OCI-LY1 (cell line): ENCODE measurements around the gene FBXO2.

Experiments used
- H2AFZ ChIP-seq: fragments of 200-600 bp; sonication (generic), shearing (Covaris generic); 2 replicates; pipeline ENCODE4 v1.6.0; 2014; ENCODE audit warnings: antibody characterized with exemption, mild to moderate bottlenecking, low read length
- H3F3A ChIP-seq: fragments of 200-600 bp; sonication (generic), shearing (Covaris generic); 2 replicates; pipeline ENCODE4 v1.6.0; 2014; ENCODE audit warnings: mild to moderate bottlenecking, antibody characterized with exemption, low read length, moderate library complexity; ENCODE audit not compliant: insufficient read depth
- H3K27ac ChIP-seq: fragments of 200-600 bp; sonication (generic); 2 replicates; pipeline ENCODE4 v1.5.1; 2014; ENCODE audit warnings: low read length, mixed run types, mild to moderate bottlenecking, low read depth; ENCODE audit not compliant: poor library complexity, severe bottlenecking
- H3K27me3 ChIP-seq: fragments of 200-600 bp; sonication (generic); 2 replicates; pipeline ENCODE4 v1.6.0; 2014; ENCODE audit warnings: antibody characterized with exemption, mild to moderate bottlenecking, low read length, moderate library complexity; ENCODE audit not compliant: insufficient read depth
- H3K36me3 ChIP-seq: fragments of 200-600 bp; sonication (generic); 2 replicates; pipeline ENCODE4 v1.6.1; 2014; ENCODE audit warnings: mild to moderate bottlenecking, antibody characterized with exemption, low read length, moderate library complexity, mixed read lengths; ENCODE audit not compliant: insufficient read depth
- H3K4me1 ChIP-seq: fragments of 200-600 bp; sonication (generic); 2 replicates; pipeline ENCODE4 v1.5.1; 2014; ENCODE audit warnings: mild to moderate bottlenecking, low read length, moderate library complexity; ENCODE audit not compliant: insufficient read depth, severe bottlenecking
- H3K4me2 ChIP-seq: fragments of 200-600 bp; sonication (generic), shearing (Covaris generic); 2 replicates; pipeline ENCODE4 v1.6.1; 2014; ENCODE audit warnings: low read length
- H3K4me3 ChIP-seq: fragments of 200-600 bp; sonication (generic); 2 replicates; pipeline ENCODE4 v1.5.1; 2014; ENCODE audit warnings: low read length, low read depth, mild to moderate bottlenecking, mixed read lengths; ENCODE audit not compliant: poor library complexity, severe bottlenecking
- H3K79me2 ChIP-seq: fragments of 200-600 bp; shearing (Covaris generic); 2 replicates; pipeline ENCODE4 v1.6.1; 2016; ENCODE audit warnings: mixed run types, low read length, mixed read lengths; ENCODE audit not compliant: insufficient read depth
- H3K9ac ChIP-seq: fragments of 200-600 bp; sonication (generic), shearing (Covaris generic); 2 replicates; pipeline ENCODE4 v1.6.1; 2014; ENCODE audit warnings: mild to moderate bottlenecking, low read length, mixed read lengths
- H3K9me2 ChIP-seq: fragments of 200-600 bp; sonication (generic), shearing (Covaris generic); 2 replicates; pipeline ENCODE4 v1.6.1; 2014; ENCODE audit warnings: low read depth, mild to moderate bottlenecking, low read length, mixed read lengths
- H3K9me3 ChIP-seq: fragments of 200-600 bp; shearing (Covaris generic); 2 replicates; pipeline ENCODE4 v1.6.1; 2014; ENCODE audit warnings: low read length, mixed read lengths
- H4K20me1 ChIP-seq: fragments of 200-600 bp; sonication (generic), shearing (Covaris generic); 2 replicates; pipeline ENCODE4 v1.6.0; 2016; ENCODE audit warnings: mild to moderate bottlenecking, low read length; ENCODE audit not compliant: insufficient read depth
- EZH2 ChIP-seq: fragments of 200-600 bp; sonication (generic), shearing (Covaris generic); IDR thresholded peaks from 2 replicates; pipeline ENCODE4 v1.8.0; 2017; ENCODE audit warnings: borderline replicate concordance, mixed run types, mild to moderate bottlenecking, antibody characterized with exemption, low read length, moderate library complexity, mixed read lengths
- TF ChIP-seq, protein P1 (sequence below): fragments of 200-600 bp; sonication (generic), shearing (Covaris generic); IDR thresholded peaks from 2 replicates; pipeline ENCODE4 v1.5.1; 2017; ENCODE audit warnings: mild to moderate bottlenecking, antibody characterized with exemption, low read length, moderate library complexity, mixed read lengths

Gene FBXO2

DNA sequence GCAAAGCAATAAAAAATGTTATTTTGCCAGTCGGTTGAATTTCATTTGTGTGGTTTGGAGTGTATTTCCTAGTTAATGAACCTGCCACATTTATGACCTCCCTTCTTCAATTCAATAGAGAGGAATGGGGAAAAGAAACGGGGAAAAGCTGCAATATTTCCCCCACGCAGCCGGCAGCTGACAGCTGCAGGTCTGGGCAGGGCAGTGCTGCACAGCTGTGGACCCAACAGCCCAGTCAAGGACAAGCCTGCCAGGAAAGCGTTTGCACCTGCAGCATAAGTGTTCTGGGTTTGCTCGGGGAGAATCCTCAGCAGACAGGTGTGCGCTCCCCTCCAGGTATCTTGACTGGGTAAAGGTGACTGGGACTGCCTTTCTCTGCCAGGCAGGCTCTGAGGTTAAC is 53.4 kb downstream of the FBXO2 start:
- TF ChIP-seq EZH2, result no peak
- TF ChIP-seq, protein P1, sequence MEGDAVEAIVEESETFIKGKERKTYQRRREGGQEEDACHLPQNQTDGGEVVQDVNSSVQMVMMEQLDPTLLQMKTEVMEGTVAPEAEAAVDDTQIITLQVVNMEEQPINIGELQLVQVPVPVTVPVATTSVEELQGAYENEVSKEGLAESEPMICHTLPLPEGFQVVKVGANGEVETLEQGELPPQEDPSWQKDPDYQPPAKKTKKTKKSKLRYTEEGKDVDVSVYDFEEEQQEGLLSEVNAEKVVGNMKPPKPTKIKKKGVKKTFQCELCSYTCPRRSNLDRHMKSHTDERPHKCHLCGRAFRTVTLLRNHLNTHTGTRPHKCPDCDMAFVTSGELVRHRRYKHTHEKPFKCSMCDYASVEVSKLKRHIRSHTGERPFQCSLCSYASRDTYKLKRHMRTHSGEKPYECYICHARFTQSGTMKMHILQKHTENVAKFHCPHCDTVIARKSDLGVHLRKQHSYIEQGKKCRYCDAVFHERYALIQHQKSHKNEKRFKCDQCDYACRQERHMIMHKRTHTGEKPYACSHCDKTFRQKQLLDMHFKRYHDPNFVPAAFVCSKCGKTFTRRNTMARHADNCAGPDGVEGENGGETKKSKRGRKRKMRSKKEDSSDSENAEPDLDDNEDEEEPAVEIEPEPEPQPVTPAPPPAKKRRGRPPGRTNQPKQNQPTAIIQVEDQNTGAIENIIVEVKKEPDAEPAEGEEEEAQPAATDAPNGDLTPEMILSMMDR, result no peak
- H3K27ac ChIP-seq, result no peak overlapping the region

DNA sequence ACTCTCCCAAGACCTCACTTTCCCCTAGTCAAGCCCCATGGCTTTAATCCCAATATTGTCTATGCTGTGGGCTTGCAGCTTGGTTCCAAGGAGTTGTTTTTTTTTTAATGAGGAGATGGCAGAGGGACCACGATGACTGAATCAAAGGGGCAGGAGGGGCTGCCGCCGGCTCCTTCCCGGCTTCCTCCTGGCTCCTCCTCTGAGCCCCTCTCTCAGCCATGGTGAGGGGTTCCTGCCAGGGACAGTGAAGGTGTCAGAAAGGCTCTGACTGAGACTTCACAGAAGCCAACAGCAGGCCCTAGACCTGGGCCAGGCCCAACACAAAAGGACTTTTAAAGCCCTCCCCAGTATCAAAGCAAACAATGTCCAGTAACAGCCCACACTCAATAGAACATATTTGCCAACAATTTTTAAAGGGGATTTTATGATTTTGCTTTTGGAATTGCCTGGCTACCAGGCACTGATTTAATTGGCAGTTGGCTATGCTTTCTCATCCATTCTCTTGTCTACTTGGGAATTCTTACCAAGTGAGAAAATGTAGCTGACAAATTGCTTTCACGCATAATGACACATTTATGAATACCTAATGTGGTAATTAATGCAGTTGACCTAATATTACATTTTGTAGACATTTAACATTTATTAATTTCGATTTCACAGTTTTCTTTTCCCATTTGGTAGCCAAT is 54.2 kb downstream of the FBXO2 start:
- H3K4me2 ChIP-seq, result no peak overlapping the region
- H3K36me3 ChIP-seq, result no peaks in the 10 kb centered on the region
- no peaks in the 10 kb centered on the region for H3F3A ChIP-seq
- no peaks in the 10 kb centered on the region for H3K79me2 ChIP-seq
- no peaks in the 10 kb centered on the region for H3K4me1 ChIP-seq
- no peak overlapping the region for H3K9ac ChIP-seq
- no peak overlapping the region for H3K27ac ChIP-seq
- H3K9me3 ChIP-seq, result no peaks in the 10 kb centered on the region
- no peaks in the 10 kb centered on the region for H3K9me2 ChIP-seq
- no peaks in the 10 kb centered on the region for H4K20me1 ChIP-seq
- H2AFZ ChIP-seq, result no peak overlapping the region
- H3K4me3 ChIP-seq, result no peak overlapping the region
- H3K27me3 ChIP-seq, result 0 out of 2 replicates have a peak, but pooled peaks cover 6% of the 10 kb centered on the region
- no peak for TF ChIP-seq EZH2
- TF ChIP-seq, protein P1, result no peak

More for the DNA sequence above, 53.4 kb downstream of the FBXO2 start:
- Histone ChIP-seq H3K36me3 (no peaks in the 10 kb centered on the region), H2AFZ (no peak overlapping the region), H3K4me1 (no peaks in the 10 kb centered on the region), H3K9me2 (no peaks in the 10 kb centered on the region), H3K9ac (no peak overlapping the region), H3F3A (no peaks in the 10 kb centered on the region), H3K4me3 (no peak overlapping the region), H3K9me3 (no peaks in the 10 kb centered on the region), H3K27me3 (peaks cover 6% of the 10 kb centered on the region; the same call in 1 of the 2 replicates), H4K20me1 (no peaks in the 10 kb centered on the region), H3K79me2 (no peaks in the 10 kb centered on the region), H3K4me2 (no peak overlapping the region)

DNA sequence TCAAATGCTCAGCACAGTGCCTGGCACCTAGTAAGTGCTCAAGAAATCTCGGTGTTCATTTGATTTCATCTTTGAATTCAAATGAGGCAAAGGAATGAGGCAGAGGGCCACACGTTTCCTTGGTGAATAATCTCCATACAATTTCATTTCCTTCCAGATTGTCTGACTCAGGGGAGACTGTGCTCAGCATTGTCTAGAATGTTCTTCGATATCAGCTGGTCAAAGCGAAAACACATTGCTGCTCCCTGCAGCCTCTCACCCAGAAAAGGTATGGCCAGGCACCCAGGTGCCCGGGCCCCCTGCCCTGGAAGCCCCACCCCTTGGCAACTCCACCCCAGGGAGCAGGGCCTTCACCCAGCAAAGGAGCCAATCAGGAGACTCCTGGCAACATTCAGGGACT is 55.8 kb downstream of the FBXO2 start:
- Histone ChIP-seq H3K27ac (no peak overlapping the region), H3K79me2 (no peaks in the 10 kb centered on the region), H2AFZ (no peak overlapping the region), H3K27me3 (peaks cover 13% of the 10 kb centered on the region; the same call in 1 of the 2 replicates), H3K4me1 (no peaks in the 10 kb centered on the region), H3K9me3 (no peaks in the 10 kb centered on the region), H3K9ac (no peak overlapping the region), H3K36me3 (no peaks in the 10 kb centered on the region), H3F3A (no peaks in the 10 kb centered on the region), H3K4me2 (no peak overlapping the region), H3K9me2 (no peaks in the 10 kb centered on the region), H3K4me3 (no peak overlapping the region), H4K20me1 (no peaks in the 10 kb centered on the region)
- no peak for TF ChIP-seq EZH2
- TF ChIP-seq, protein P1, result no peak
